Adrenal gland (tissue), 5 donors: ENCODE results near the gene RIN1.
"Not testable (repeated sequence)": the region's sequence is repeated elsewhere in the genome, so short reads cannot be mapped to it uniquely, and the experiment has no call there.

ENCODE experiments used
- POLR2A ChIP-seq, 2 donors: fragments of 450-650 bp; IDR thresholded peaks; one replicate each; pipeline ENCODE4 v1.6.1; 2017; ENCODE audit warnings: antibody characterized with exemption in 2 of 2, mild to moderate bottlenecking in 2 of 2, moderate library complexity in 1 of 2
- TF ChIP-seq, protein P1 (sequence below), 6 experiments: fragments of 450-650 bp in 4 of 6; fragments of 200-600 bp in 2 of 6; sonication (generic) in 1 of 6; IDR thresholded peaks; 1 replicate in 5 of 6; 2 replicates in 1 of 6; pipeline versions ENCODE4 v1.5.1 to v1.8.0; 2016 to 2021; ENCODE audit warnings: antibody characterized with exemption in 6 of 6, mild to moderate bottlenecking in 2 of 6, moderate library complexity in 1 of 6
- donor health status: DM: no; HTN: no; CAD: no.

DNA sequence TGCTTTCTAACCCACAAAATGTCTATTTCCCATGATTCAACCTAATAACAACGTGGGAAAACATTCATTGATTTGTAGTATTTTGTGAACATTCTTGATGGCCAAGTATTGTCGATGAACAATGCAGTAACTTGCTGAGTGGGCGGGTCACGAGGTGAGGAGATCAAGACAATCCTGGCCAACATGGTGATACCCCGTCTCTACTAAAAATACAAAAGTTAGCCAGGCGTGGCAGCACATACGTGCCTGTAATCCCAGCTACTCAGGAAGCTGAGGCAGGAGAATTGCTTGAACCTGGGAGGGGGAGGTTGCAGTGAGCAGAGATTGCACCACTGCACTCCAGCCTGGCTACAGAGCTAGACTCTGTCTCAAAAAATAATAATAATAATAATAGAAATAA is 44.0 kb upstream of the RIN1 start:
- TF ChIP-seq, protein P1, sequence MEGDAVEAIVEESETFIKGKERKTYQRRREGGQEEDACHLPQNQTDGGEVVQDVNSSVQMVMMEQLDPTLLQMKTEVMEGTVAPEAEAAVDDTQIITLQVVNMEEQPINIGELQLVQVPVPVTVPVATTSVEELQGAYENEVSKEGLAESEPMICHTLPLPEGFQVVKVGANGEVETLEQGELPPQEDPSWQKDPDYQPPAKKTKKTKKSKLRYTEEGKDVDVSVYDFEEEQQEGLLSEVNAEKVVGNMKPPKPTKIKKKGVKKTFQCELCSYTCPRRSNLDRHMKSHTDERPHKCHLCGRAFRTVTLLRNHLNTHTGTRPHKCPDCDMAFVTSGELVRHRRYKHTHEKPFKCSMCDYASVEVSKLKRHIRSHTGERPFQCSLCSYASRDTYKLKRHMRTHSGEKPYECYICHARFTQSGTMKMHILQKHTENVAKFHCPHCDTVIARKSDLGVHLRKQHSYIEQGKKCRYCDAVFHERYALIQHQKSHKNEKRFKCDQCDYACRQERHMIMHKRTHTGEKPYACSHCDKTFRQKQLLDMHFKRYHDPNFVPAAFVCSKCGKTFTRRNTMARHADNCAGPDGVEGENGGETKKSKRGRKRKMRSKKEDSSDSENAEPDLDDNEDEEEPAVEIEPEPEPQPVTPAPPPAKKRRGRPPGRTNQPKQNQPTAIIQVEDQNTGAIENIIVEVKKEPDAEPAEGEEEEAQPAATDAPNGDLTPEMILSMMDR (IDR thresholded peaks at IDR 0.05): not testable (repeated sequence)
- TF ChIP-seq POLR2A (IDR thresholded peaks at IDR 0.05): not testable (repeated sequence)
